HL-60 (cell line): Measurements from ENCODE around the gene S100A8.

Source experiments
- DNase-seq, 2 experiments: peaks; one replicate each; pipeline ENCODE4 v3.0.0-alpha.2; 2010 to 2020; ENCODE audit warnings: low read depth in 1 of 2, low spot score in 1 of 2
- H3K27ac ChIP-seq: fragments of 250-450 bp; sonication (Bioruptor Pico); replicated peaks from 2 replicates; pipeline ENCODE4 v1.5.1; 2020; ENCODE audit warnings: mild to moderate bottlenecking, moderate library complexity
- H3K27me3 ChIP-seq: fragments of 250-450 bp; sonication (Bioruptor Pico); 2 replicates; pipeline ENCODE4 v1.5.1; 2021; ENCODE audit warnings: mild to moderate bottlenecking, moderate library complexity; ENCODE audit not compliant: insufficient read depth, poor library complexity, severe bottlenecking
- H3K4me3 ChIP-seq: replicated peaks from 2 replicates; pipeline ENCODE4 v1.5.1; 2011; ENCODE audit warnings: mild to moderate bottlenecking, control low read depth, low read length; ENCODE audit not compliant: insufficient read depth
- GABPA ChIP-seq: IDR thresholded peaks from 2 replicates; pipeline ENCODE4 v1.6.1; 2012; ENCODE audit warnings: low read depth
- POLR2AphosphoS5 ChIP-seq: IDR thresholded peaks from 2 replicates; pipeline ENCODE4 v1.6.1; 2012; ENCODE audit warnings: low read depth
- SPI1 ChIP-seq: IDR thresholded peaks from 2 replicates; pipeline ENCODE4 v1.6.1; 2012; ENCODE audit warnings: low read depth, mild to moderate bottlenecking, borderline replicate concordance
- TF ChIP-seq, protein P1 (sequence below): IDR thresholded peaks from one replicate; pipeline ENCODE4 v1.5.1; 2011; ENCODE audit warnings: low read length, control low read depth, inconsistent platforms; ENCODE audit not compliant: insufficient read depth
- TF ChIP-seq, protein P2 (sequence below): IDR thresholded peaks from 2 replicates; pipeline ENCODE4 v1.6.1; 2012; ENCODE audit warnings: low read depth; ENCODE audit not compliant: insufficient replicate concordance

S100A8 gene

DNA sequence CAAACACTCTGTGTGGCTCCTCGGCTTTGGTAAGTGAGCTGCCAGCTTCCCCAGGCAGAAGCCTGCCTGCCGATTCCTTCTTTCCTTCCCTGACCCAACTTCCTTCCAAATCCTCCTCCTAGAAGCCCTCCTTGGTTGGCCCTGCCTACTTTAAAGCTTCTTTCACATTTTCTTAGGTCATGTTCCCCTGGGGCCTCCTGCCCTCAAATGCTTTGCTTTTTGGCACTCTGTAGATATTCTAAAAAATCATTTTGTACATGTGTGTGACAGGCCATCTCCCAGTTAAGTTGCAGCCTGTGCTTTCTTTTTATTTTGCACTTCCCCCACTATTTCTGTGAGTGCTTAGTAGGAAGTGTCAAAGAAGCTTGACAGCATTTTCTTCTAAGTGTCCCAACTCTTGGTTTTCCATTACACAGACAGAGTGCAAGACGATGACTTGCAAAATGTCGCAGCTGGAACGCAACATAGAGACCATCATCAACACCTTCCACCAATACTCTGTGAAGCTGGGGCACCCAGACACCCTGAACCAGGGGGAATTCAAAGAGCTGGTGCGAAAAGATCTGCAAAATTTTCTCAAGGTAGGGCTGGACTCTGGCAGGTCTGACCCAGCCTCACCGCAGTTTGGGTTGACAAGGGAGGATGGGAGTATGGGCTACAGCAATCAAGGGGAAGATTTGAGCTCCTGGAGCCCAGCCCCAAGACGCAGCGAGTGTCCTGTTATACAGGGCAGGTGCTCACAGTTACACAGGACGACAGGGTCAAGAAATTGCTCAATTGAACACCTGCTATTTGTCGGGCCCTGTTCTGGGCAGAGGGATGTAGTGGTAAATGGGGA lies 32.8 kb downstream of the S100A8 start, which contains the start of gene S100A9:
Gene S100A9, plus strand, starts transcription at position 2 of the 838 bp plus-strand sequence. Its CDS starts 430 bp downstream, at position 432.
- no peaks in the 10 kb centered on the region for H3K27me3 ChIP-seq
- peak; percentile 59 to 67 for DNase-seq
- H3K4me3 ChIP-seq = peak within 1 kb of the TSS; percentile 31
- H3K27ac ChIP-seq = peak within 1 kb of the TSS; percentile 91
- TF ChIP-seq SPI1 (peak; percentile 73), GABPA (no peak; the same call in 1 of the 2 replicates), POLR2AphosphoS5 (peak; percentile 73)
- TF ChIP-seq, protein P1, sequence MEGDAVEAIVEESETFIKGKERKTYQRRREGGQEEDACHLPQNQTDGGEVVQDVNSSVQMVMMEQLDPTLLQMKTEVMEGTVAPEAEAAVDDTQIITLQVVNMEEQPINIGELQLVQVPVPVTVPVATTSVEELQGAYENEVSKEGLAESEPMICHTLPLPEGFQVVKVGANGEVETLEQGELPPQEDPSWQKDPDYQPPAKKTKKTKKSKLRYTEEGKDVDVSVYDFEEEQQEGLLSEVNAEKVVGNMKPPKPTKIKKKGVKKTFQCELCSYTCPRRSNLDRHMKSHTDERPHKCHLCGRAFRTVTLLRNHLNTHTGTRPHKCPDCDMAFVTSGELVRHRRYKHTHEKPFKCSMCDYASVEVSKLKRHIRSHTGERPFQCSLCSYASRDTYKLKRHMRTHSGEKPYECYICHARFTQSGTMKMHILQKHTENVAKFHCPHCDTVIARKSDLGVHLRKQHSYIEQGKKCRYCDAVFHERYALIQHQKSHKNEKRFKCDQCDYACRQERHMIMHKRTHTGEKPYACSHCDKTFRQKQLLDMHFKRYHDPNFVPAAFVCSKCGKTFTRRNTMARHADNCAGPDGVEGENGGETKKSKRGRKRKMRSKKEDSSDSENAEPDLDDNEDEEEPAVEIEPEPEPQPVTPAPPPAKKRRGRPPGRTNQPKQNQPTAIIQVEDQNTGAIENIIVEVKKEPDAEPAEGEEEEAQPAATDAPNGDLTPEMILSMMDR = no peak
- TF ChIP-seq, protein P2, sequence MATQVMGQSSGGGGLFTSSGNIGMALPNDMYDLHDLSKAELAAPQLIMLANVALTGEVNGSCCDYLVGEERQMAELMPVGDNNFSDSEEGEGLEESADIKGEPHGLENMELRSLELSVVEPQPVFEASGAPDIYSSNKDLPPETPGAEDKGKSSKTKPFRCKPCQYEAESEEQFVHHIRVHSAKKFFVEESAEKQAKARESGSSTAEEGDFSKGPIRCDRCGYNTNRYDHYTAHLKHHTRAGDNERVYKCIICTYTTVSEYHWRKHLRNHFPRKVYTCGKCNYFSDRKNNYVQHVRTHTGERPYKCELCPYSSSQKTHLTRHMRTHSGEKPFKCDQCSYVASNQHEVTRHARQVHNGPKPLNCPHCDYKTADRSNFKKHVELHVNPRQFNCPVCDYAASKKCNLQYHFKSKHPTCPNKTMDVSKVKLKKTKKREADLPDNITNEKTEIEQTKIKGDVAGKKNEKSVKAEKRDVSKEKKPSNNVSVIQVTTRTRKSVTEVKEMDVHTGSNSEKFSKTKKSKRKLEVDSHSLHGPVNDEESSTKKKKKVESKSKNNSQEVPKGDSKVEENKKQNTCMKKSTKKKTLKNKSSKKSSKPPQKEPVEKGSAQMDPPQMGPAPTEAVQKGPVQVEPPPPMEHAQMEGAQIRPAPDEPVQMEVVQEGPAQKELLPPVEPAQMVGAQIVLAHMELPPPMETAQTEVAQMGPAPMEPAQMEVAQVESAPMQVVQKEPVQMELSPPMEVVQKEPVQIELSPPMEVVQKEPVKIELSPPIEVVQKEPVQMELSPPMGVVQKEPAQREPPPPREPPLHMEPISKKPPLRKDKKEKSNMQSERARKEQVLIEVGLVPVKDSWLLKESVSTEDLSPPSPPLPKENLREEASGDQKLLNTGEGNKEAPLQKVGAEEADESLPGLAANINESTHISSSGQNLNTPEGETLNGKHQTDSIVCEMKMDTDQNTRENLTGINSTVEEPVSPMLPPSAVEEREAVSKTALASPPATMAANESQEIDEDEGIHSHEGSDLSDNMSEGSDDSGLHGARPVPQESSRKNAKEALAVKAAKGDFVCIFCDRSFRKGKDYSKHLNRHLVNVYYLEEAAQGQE = peak; percentile 31

DNA sequence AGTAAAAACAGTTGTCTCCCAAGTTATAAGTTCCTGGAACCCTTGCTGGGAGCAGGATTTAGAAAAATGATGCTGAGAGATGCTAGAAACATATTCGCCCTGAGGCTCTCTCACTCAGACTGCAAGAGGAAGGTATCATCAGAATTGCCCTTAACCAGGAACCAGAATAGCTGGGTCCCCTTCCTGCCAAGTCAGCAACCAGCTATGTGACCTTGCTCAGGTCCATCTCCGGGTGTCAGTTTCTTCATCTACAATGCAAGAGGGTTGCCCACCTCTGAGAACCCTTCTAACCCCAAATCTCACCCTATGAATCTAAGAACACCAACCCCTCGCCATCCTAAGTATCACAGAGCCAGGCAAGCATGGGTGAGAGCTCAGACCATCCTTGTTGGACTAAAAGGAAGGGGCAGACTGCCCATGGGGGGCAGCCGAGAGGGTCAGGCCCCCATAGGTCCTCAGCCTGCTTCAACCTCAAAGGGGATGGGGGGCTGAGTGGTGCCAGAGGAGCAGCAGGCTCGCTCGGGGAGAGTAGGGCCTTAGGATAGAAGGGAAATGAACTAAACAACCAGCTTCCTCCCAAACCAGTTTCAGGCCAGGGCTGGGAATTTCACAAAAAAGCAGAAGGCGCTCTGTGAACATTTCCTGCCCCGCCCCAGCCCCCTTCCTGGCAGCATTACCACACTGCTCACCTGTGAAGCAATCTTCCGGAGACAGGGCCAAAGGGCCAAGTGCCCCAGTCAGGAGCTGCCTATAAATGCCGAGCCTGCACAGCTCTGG lies 33.6 kb downstream of the S100A8 start:
- DNase-seq = peak; percentile 75 to 97
- H3K27me3 ChIP-seq = no peaks in the 10 kb centered on the region
- H3K27ac ChIP-seq = peak overlapping the region; percentile 91
- peak overlapping the region; percentile 31 for H3K4me3 ChIP-seq
- TF ChIP-seq SPI1 (peak; percentile 66), GABPA (peak; percentile 8; the same call in 1 of the 2 replicates), POLR2AphosphoS5 (no peak; the same call in 1 of the 2 replicates)
- TF ChIP-seq, protein P1 = no peak
- TF ChIP-seq, protein P2 = peak; percentile 62

DNA sequence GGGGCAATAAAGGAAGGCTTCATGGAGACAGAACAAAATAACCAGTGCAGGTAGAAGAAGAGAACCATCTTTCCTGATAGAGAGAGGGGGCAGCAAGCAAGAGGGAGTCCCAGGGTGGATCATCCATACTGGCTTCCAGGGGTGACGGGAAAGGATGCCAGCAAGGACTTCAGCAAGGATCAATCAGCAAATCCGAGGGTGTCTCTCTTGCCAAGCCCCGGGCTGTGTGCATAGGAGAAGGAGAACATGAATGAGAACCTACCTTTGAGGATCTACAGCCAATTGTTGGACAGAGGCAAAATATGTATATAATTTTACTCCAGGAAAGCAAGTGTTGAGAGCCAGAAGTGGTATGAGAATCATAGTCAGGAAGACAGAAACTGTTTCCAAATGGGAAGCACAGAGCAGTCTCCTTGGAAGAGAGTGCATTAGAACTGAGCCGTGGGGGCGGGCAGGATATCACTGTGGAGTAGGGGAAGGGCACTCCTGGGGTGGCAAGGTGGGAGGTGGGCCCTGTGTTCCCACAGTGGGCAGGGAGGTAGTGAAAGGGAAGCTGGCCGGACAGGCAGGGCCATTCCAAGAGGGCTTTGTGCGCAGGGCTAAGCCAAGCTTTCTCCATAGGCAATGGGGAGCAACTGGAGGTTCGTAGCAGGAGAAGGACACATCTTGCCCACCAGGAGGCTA lies 34.3 kb downstream of the S100A8 start:
- H3K27me3 ChIP-seq = no peaks in the 10 kb centered on the region
- TF ChIP-seq, protein P1 = no peak
- TF ChIP-seq, protein P2 = peak; percentile 76
- peak overlapping the region; percentile 91 for H3K27ac ChIP-seq
- H3K4me3 ChIP-seq = no peak overlapping the region
- no peak for DNase-seq
